Dedifferentiated amniotic fluid mesenchymal stem cell (primary cell): Measurements from ENCODE around the gene SYCP2.

Source experiments
- DNase-seq: peaks from one replicate; pipeline ENCODE4 v3.0.0-alpha.2; 2016; ENCODE audit errors: extremely low spot score

SYCP2 gene

DNA sequence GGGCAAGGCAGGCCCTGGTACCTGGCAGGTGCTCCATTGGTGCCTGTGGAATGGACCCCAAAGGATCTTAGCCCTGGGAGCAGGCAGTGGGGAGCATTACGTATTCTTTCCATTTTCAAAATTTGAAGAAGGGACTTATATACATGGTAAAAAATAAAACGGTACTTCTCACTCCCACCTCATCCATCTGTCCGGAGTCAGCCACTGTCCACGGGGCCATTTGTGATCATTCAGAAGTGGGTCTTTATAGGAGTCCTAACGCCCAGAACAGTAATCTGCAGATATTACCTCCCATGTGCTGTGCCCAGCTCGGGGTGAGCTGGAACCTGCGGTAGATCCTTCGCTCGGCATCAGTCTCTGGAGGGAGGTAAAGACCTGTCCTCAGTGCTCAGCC, 110.4 kb downstream of the SYCP2 start:
- no peak for DNase-seq

DNA sequence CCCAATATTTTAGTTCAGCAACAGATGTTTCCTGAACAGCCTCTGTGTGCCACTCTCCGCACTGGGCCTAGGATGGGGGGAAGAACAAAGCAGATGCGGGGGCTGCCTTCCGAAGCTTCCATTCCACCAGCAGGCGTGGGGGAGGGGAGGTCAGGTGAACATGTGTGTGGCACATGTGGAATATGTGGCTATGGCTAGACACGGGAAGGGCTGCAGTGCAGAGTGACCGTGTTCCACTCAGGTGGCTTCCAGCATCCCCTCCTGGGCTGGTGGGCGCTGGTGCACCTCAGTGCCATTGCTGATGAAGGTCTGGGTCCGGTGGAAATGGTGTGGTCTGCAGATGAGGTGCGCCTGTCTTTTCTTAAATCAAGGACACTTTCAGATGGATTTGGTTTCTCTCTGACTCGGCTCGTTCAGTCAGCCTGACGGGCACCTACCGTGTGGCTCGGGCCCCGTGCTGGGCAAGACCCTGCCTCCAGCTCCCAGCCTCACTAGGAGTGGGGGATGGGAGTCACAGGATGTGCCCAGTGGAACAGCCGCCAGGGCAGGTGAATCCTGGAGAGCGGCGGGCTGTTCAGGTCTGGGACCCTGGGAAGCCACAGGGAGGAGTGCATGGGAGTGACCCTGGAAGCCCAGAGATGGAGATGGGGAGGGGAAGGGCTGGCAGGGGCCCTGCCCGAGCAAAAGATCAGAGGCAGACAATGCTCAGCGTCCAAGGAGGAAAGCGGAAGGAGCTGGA, 111.0 kb downstream of the SYCP2 start:
- no peak for DNase-seq

DNA sequence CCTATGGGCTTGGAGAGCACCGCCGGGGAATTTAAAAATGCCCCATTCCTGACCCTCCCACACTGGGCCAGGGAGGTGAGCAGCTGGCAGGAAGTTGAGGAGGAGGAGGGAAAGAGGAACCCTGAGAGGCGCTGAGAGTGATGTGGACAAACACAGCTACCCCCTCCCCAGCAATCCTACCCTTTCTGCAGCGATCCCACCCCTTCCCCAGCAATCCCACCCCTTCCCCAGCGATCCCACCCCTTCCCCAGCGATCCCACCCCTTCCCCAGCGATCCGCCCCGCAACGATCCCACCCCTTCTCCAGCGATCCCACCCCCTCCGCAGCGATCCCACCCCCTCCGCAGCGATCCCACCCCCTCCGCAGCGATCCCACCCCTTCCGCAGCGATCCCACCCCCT, 111.6 kb downstream of the SYCP2 start:
- DNase-seq: no peak

DNA sequence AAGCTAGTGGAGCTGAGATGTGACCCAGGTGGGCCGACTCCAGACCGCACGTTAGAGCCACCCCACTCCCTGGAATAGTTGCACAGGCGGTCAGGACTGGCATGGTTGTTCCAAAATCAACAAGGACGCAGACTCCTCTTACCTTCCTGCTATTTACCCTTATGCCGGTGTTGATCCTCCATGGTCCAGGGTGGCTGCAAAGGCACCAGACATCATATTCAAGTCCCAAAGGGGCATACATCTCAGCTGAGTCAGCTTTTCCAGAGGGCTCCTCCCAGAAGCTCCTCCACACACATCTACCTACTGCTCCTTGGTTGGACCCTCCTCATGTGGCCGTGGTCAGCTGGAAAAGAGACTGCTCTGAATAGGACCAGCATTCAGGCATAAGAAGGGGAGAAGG, 112.2 kb downstream of the SYCP2 start:
- DNase-seq: no peak

DNA sequence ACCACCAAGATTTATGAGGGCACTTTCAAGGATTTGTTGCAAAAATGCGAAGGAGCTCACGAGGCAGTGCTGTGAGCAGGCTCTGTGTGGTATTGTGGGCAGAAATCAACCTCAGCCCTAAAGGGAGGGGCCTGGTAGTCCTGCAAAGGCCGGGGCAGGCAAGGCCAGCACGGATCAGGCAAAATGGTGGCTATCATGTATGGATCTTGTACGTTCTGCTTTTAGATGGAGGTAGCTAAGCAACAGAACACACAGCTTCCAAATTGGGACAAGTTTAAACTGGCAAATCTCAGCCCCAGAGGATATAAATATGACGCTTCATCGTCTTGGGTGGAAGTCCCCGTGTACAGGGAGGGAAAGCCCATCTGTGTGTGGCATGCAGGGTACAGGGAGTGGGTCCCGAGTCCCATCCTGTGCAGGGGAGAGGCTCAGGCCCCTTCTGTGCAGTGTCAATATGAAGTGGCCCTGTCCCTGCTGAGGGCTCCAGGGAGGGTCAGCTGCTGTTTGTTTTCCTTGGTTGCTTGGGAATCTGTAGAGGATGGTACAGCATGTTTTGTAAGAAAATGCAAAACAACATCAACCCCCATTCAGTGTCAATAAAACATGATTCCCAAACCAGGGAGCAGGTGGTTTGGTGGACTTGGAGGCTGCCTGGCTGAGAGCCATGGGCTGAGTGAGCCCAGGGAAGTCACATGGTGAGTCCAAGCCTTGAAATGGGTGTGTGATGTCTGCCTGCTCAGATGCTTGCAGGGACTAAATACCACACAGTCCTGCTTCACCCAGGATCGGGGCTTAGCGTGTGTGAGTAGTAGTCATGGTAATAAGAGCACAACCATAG, 113.0 kb downstream of the SYCP2 start:
- no peak for DNase-seq

DNA sequence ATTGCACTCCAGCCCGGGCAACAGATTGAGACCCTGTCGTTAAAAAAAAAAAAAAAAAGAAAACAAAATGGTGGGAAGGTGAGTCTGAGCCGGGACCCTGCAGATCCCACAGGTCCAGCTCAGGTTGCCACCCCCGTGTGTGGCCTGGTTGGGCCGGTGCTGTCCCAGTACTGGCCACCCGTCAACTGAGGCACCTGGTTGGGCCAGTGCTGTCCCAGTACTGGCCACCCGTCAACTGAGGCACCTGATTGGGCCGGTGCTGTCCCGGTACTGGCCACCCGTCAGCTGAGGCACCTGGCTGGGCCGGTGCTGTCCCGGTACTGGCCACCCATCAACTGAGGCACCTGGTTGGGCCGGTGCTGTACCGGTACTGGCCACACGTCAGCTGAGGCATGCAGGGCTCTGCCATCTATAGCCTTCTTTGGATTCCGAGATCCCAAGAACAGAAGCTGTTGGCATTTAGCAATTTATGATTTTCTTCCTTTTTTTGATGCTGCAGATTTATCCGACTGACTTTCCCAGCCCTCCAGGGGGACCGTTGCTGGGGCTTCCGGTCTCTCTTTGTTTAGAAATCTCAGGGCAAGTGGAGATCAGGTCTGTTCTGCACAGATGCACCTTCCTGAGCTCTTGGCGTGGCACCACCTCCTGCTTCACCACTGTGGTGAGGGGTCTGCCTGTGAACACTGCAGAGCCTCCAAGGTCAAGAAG, 113.8 kb downstream of the SYCP2 start:
- DNase-seq: no peak

DNA sequence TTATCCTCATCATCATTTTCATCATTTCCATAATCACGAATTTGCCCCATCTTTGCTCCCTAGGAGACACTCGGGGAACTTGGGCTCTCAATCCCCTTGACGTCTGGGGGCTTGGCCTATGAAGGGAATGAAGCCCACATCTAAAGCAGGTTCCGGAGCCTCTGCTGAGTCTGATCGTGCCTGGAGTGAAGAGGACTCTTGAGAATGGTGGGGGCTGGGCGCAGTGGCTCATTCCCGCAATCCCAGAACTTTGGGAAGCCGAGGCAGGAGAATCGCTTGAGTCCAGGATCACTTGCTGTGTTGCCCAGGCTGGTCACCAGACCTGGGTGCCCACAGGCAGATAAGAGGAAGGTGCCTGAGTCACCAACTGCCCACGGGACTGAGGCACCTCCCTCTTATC, 114.5 kb downstream of the SYCP2 start:
- DNase-seq: no peak

DNA sequence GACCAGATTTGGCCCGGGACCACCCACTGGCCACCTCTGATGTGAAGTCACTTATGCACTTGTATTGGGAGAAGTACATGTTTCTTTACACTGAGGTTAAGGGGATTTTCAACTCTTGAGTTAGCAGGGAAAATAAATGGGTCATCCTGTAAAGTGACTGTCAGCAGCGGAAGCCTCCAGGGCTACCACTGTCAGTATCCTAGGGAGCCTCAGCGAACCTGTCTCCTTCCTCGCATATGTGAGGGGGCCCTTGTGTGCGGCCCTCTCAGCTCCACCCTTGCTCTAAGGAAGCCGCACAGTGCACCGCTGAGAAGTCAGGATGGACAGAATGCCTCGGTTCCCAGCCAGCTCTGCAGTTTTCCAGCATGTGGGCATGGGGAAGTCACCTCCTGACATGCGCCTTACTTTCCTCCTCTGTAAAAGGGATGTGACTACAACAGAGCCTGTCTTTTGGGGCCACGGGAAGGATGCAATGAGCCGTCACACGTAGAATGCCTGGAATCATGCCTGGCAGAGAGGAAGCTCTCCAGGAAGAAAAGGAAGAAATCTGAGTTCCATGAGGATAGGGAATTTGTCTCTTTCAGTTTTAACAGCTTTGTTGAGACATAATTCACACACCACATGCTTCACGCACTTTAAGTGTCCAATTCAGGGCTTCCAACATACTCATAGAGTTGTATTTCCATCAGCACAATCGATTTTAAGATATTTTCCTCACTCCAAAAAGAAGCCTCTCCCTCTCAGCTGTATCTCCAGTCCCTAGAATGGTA, 115.4 kb downstream of the SYCP2 start:
- no peak for DNase-seq

DNA sequence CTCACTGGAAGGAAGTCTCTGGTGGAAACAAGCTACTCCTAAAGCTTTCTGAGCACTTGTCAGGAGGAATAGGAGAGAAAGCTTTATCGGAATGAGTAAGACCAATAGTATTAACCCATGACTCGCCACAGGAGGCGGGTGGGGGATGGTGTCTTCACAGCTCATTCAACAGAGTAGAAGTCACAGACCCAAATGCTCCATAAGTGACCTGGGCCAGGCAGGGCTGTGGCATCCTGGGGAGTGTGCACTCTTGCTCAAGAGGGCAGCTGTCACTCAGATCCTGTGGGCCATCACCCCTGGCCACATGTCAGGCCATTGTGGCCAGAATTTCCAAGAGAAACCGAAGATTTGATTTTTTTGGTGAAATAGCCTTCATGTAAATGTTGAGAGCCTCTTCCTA, 116.0 kb downstream of the SYCP2 start:
- no peak for DNase-seq

DNA sequence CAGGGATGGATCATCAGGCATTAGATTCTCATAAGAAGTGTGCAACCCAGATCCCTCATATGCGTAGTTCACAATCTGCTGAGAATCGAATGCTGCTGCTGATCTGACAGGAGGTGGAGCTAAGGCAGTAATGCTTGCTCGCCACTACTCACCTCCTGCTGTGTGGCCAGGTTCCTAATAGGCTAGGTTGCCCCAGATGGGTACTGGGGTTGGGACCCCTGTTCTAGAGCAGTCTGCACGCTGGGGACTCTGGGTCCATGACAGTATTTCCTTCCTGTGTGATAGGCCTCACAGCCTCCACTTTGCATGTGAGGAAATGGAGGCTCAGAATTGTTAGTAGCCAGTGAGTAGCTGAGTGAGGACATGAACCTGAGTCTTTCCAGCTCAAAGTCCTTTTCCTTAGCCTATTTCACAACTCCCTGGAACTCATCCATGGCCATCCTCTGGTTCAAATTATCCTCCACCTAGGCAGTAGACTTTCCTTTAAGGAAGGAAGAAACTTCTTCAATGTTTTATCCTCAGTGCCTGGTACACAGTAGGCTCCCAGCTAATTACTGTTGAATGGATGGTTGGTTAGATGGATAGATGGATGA, 117.2 kb downstream of the SYCP2 start:
- no peak for DNase-seq

DNA sequence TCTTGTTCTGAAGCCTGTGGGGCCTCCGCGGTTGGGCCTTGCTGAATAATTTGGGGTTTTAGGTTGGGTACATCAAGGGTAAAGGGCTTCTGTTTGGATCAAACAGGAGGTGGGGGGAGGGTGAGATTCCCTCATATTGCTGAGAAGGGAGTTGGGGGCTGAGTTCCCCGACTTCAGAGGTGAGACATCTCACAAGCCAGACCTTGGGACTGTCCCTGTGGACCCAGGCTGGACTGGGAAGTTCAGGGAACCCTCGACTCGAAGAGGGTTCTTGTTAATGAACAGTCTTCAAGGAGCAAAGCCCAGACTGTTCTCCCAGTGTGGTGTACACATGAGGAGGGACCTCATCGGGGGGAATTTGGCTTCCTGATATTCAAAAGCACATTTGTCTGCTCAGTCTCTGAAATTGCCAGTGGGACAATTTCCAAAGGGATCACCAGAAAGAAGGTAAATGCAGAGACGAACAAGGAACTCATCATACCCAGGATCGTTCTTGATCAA, 118.5 kb downstream of the SYCP2 start:
- DNase-seq: no peak

DNA sequence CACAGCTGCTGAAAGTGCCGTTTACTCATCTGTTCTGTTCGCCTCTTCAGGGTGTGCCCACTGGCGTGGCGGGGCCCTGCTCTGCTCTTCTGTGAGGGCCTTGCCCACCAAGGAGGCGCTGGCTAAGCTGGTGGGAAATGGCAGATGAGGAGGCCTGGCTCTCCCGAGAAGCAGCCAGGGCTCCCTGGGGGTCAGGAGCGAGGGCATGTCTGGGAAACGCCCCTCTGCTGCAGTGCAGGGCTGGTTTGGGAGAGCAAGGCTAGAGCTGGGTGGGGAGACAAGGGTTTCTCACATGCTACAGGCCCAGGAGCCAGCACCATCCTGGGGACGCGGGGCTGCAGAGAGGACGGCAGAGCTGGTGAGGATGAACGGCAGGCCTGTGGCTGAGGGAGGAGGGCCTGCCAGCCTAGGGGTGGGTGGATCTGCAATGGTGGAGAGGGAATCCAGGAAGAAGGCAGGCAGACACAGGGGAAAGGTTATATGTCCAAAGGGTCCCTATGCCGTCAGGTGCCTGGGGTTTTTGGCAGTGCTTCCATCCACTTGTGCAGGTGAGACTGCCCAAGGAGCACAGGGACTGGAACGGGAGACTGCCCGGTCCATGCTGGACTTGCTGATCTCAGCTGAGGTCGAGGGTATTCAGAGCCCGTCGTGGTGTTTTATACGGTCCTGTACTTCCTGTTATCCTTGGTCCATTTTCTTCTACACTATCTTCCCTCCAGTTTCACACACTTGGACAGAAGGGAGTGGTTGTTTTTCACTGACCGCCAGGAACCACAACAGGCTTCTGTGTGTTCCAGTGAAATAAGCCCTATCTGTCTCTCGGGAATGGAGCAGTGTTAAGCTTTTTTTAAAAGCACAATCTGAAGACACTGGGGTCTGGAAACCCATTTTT, 119.2 kb downstream of the SYCP2 start:
- DNase-seq: no peak
